T-helper 9 cell (primary cell): ENCODE results near the gene PLEKHA4.
"Not testable (repeated sequence)": the region's sequence is repeated elsewhere in the genome, so short reads cannot be mapped to it uniquely, and the experiment has no call there.

Experiments
- DNase-seq: peaks from one replicate; pipeline ENCODE4 v3.0.0-alpha.2; 2020

Gene PLEKHA4

DNA sequence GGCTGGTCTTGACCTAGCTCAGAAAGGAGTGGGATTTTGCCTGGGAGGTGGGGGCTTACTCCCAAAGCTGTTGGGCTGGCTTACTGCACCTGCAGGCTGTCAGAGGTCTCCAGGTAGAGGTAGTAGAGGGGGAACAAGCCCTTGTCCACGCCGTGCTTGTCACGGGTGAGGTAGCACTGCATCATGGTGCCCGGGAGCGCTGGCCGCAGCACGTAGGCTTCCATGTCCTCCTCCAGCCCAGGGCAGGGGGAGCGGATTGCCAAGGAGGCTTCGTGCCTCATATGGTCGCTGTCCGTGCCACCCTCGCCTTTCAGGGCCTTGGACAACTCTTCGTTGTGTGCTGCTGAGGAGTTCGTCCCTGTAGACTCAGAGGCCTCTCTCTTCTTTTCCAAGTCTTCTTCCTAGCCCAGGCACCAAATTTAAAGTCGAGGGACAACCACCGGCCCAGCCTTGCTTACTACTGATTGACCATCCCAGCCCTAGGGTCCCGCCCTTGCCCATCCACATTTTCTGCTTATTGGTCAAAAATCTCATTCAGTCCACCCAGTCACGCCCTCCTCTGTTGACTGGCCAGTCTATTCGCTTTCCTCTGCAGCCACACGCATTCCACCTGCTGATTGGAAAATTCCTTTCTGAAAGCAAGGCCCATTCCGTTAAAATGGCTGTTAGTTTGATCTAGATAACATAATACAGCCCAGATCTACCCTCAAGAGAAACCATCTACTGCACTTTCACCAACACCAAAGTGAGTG lies 19.6 kb upstream of the PLEKHA4 start:
- DNase-seq, result no peak

DNA sequence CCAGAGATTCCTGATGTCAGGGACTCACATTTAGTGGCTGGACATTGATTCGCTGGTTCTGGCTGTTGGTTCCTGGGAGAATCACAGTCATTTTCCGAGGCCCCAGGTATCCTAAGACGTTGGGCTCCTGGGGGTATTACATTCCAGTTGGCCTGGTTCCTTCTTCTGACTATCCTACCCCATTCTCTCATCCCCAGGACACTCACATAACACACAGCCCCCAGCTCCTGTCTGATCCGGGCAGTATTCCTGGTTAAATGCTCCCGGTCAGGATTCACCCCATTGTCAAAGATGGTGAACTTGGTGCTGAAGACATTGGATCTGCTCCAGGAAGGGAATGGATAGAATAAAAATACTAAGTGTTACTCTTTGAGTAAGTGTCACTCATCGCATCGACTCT lies 15.3 kb upstream of the PLEKHA4 start:
- DNase-seq, result no peak

DNA sequence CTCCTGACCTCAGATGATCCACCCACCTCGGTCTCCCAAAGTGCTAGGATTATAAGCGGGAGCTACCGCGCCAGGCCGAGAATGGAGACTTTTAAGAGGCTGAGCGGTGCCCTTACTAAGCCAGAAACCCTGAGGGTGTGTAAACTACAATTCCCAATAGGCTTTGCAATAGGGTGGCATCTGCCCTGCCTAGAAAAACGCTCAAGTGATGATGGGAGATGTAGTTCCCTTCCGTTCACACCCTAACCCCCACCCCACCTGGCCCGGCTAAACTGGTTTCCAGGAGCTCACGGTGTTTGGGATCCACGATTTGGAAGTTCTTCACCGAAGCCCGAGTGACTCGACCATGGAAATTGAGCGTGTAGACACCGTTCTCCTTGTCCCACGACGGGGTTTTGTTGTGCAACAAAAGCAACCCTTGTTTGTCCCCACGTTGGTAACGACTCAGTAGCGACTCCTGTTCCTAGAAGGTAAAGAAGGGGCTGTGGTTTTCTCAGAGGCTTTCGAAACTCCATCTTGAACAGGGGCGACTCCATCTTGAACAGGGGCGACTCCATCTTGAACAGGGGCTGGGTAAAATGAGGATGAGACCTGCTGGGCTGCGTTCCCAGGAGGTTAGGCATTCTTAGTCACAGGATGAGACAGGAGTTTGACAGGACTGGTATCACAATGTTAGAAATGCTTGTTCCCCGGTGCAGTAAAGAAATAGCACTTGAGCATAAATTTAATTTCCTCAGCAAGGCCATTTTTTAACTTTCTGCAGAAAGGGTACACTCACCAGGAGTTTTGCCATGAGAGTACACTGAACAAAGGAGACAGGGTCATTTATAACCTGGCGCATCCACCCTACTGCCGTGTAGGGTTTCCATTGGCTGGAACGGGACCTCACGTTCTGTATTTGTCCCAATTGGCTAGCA lies 13.6 kb upstream of the PLEKHA4 start:
- DNase-seq, result no peak

- not testable (repeated sequence) for DNase-seq
Measured at GRCh38 chr19:48879696-48880095, 11.3 kb upstream of the PLEKHA4 start.

DNA sequence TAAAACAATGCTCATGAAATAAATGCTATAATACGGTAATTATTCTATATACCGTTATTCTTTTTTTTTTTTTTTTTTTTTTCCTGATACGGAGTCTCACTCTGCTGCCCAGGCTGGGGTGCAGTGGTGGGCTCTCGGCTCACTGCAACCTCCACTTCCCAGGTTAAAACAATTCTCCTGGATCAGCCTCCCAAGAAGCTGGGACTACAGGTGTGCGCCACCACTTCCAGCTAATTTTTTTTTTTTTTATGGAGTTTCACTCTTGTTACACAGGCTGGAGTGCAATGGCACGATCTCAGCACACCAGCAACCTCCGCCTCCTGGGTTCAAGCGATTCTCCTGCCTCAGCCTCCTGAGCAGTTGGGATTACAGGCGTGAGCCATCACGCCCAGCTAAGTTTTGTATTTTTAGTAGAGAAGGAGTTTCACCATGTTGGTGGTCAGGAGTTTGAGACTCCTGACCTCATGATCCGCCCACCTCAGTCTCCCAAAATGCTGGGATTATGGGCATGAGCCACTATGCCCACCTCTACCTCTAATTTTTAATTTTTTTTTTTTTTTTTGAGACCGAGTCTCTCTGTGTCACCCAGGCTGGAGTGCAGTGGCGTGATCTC lies 10.7 kb upstream of the PLEKHA4 start:
- DNase-seq, result no peak

GRCh38 chr19:48878196-48879024 lies 10.0 kb upstream of the PLEKHA4 start:
- DNase-seq, result no peak

GRCh38 chr19:48877855-48878195 lies 9.4 kb upstream of the PLEKHA4 start:
- no peak for DNase-seq

- DNase-seq, result not testable (repeated sequence)
Measured at GRCh38 chr19:48876043-48876981, 7.9 kb upstream of the PLEKHA4 start.

- DNase-seq, result peak; percentile 62
Measured at GRCh38 chr19:48874303-48875135, 6.1 kb upstream of the PLEKHA4 start.

DNA sequence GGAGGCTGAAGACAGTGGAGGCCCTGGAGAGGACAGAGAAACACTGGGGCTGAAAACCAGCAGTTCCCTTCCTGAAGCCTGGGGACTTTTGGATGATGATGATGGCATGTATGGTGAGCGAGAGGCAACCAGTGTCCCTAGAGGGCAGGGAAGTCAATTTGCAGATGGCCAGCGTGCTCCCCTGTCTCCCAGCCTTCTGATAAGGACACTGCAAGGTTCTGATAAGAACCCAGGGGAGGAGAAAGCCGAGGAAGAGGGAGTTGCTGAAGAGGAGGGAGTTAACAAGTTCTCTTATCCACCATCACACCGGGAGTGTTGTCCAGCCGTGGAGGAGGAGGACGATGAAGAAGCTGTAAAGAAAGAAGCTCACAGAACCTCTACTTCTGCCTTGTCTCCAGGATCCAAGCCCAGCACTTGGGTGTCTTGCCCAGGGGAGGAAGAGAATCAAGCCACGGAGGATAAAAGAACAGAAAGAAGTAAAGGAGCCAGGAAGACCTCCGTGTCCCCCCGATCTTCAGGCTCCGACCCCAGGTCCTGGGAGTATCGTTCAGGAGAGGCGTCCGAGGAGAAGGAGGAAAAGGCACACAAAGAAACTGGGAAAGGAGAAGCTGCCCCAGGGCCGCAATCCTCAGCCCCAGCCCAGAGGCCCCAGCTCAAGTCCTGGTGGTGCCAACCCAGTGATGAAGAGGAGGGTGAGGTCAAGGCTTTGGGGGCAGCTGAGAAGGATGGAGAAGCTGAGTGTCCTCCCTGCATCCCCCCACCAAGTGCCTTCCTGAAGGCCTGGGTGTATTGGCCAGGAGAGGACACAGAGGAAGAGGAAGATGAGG lies 5.3 kb upstream of the PLEKHA4 start:
- no peak for DNase-seq

DNA sequence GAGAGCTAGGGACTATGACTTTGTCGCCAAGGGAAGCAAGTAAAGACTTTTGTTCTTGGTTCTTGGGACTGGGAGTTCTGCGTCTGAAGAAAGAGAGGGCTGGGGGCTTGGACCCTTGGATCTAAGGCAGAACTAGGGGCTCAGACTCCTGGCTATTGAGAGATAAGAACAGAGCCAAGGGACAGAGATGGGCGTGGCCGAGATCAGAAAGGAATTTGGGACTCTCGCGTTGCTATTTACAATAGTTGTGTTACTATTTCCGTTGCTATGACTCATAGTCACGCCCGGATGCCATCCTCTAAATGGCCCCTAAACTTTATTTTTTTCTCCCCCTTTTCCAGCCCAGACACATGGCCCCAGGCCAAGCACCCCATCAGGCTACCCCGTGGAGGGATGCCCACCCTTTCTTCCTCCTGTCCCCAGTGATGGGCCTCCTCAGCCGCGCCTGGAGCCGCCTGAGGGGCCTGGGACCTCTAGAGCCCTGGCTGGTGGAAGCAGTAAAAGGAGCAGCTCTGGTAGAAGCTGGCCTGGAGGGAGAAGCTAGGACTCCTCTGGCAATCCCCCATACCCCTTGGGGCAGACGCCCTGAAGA lies 4.6 kb upstream of the PLEKHA4 start:
- peak; percentile 64 for DNase-seq

- DNase-seq, result peak; percentile 97
Measured at GRCh38 chr19:48872182-48872883, 3.9 kb upstream of the PLEKHA4 start, which contains the start of gene PPP1R15A. Gene PPP1R15A (plus strand): TSS chr19:48872421. CDS start chr19:48873234, 813 bp downstream.

GRCh38 chr19:48871471-48872181 lies 3.2 kb upstream of the PLEKHA4 start:
- not testable (repeated sequence) for DNase-seq

DNA sequence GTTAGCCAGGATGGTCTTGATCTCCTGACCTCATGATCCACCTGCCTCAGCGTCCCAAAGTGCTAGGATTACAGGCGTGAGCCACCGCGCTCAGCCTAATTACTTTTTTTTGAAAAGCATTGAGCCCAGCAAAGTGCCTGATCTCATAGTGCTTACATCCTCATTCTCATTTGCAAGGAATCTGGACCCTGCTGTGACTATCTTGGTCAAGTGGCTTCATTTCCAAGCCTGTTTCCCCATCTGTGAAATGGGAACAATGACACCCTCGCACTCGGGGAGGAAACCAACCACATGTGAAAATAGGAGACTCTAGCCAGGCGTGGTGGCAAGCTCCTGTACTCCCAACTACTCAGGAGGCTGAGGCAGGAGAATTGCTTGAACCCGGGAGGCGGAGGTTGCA lies 1.6 kb upstream of the PLEKHA4 start:
- DNase-seq, result no peak

DNA sequence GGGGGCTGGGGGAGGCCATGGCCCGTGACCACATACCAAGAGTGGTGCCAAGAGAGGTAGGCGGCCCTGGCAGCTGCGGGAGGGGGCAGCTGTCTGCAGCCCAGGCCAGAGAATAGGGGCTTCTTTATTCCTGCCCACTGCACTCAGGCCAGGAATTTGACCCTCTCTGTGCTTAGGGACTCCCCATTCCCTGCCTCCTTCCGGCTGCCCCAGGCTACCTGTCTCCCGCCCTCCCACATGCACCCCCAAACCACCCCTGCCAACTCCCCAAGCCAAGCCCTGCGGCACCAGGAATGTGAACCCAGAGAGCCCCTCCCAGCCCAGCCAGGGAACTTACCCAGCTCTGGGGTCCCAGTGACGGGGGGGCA lies 687 bp downstream of the PLEKHA4 start:
- DNase-seq, result no peak

- DNase-seq, result no peak
Measured at GRCh38 chr19:48867123-48867745, 1.2 kb downstream of the PLEKHA4 start.

DNA sequence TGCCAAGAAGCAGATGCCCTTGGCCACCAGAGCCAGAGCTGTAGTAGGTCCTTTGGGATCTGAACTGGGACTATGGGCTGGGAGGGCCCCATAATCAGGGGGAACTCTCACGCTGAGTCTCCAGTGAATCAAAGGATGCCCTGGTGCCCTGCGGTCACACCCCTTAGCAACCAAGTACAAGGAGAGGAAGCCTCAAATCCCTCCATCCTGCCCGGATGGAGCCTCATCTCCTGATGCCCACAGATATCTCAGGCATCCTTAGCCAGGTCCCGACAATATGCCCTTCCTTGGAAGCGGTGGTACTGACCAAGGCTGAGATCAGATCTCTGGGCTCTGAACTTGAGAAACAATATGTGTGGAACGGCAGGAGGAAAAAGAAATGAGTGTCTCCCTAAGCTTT lies 1.7 kb downstream of the PLEKHA4 start:
- no peak for DNase-seq
